HG03354 (cell line): ENCODE data around the gene CTDSPL.

Source experiments
- ATAC-seq: cut with Tn5 transposase; IDR thresholded peaks from one replicate; pipeline ENCODE4 v1.9.1; 2021; ENCODE audit warnings: mild to moderate bottlenecking; ENCODE audit not compliant: unreplicated experiment, poor library complexity, severe bottlenecking

Gene CTDSPL

GRCh38 chr3:37937156-37937555 lies 75.5 kb downstream of the CTDSPL start:
- ATAC-seq: no peak

GRCh38 chr3:37938011-37938410 lies 76.3 kb downstream of the CTDSPL start:
- ATAC-seq: no peak

- no peak for ATAC-seq
Observed at GRCh38 chr3:37940242-37940908, 78.7 kb downstream of the CTDSPL start.

GRCh38 chr3:37941608-37942508 lies 80.2 kb downstream of the CTDSPL start:
- ATAC-seq: no peak

- ATAC-seq: no peak
Observed at GRCh38 chr3:37942646-37943045, 81.0 kb downstream of the CTDSPL start.

- ATAC-seq: no peak
Observed at GRCh38 chr3:37943126-37943525, 81.4 kb downstream of the CTDSPL start.

- no peak for ATAC-seq
Observed at GRCh38 chr3:37943631-37944314, 82.1 kb downstream of the CTDSPL start.

- ATAC-seq: no peak
Observed at GRCh38 chr3:37944391-37944842, 82.7 kb downstream of the CTDSPL start.

- no peak for ATAC-seq
Observed at GRCh38 chr3:37945156-37945806, 83.6 kb downstream of the CTDSPL start.

GRCh38 chr3:37945807-37946530 lies 84.3 kb downstream of the CTDSPL start:
- no peak for ATAC-seq

GRCh38 chr3:37946531-37946889 lies 84.8 kb downstream of the CTDSPL start:
- ATAC-seq: no peak

- no peak for ATAC-seq
Observed at GRCh38 chr3:37949866-37950265, 88.2 kb downstream of the CTDSPL start.

- ATAC-seq: no peak
Observed at GRCh38 chr3:37952564-37952963, 90.9 kb downstream of the CTDSPL start.

GRCh38 chr3:37953226-37953625 lies 91.5 kb downstream of the CTDSPL start:
- ATAC-seq: no peak

- no peak for ATAC-seq
Observed at GRCh38 chr3:37953707-37954394, 92.2 kb downstream of the CTDSPL start.

- no peak for ATAC-seq
Observed at GRCh38 chr3:37954881-37955280, 93.2 kb downstream of the CTDSPL start.

- no peak for ATAC-seq
Observed at GRCh38 chr3:37955918-37956707, 94.4 kb downstream of the CTDSPL start.
